Measurements from ENCODE around the gene PDE11A.

DNA sequence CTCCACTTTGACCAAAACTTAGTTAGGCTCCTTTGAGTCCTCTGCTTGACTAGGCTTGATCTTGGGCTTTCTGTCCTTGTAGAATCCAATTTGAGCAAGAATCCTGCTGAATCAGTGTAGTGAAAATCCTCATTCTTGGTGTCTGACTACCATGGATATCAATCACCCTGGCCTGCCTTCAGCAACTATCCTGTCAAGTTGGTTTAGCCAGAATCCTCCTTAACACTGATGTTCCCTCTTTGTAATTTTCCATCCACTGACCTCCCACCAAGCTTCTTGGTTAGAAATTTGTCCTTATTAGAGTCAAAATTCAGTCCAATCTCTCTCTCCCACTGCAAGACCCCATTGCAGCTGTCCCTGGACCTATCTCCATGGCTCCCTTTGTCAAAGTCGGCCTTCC, 39.2 kb upstream of the PDE11A start:
- TF ChIP-seq, protein P1, sequence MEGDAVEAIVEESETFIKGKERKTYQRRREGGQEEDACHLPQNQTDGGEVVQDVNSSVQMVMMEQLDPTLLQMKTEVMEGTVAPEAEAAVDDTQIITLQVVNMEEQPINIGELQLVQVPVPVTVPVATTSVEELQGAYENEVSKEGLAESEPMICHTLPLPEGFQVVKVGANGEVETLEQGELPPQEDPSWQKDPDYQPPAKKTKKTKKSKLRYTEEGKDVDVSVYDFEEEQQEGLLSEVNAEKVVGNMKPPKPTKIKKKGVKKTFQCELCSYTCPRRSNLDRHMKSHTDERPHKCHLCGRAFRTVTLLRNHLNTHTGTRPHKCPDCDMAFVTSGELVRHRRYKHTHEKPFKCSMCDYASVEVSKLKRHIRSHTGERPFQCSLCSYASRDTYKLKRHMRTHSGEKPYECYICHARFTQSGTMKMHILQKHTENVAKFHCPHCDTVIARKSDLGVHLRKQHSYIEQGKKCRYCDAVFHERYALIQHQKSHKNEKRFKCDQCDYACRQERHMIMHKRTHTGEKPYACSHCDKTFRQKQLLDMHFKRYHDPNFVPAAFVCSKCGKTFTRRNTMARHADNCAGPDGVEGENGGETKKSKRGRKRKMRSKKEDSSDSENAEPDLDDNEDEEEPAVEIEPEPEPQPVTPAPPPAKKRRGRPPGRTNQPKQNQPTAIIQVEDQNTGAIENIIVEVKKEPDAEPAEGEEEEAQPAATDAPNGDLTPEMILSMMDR (IDR thresholded peaks at IDR 0.05; ENCODE audit: borderline replicate concordance, extremely low read depth, low read length, poor library complexity, severe bottlenecking), result no peak
- no peak for TF ChIP-seq EZH2 (IDR thresholded peaks at IDR 0.05; ENCODE audit: borderline replicate concordance, low read depth, low read length, severe bottlenecking)

Measured in DND-41 (cell line).